ENCODE results near the gene IPO8. TPM values are rescaled to one million over a fixed set of nuclear protein-coding genes. Genes with fewer than 3 reads are reported as not detected.

IPO8 gene
- 14.9 and 21.1 TPM in 2 replicates for total RNA-seq (2014; rRNA removed; shearing (Covaris generic))

GRCh38 chr12:30695199-30696102 lies at the start of gene IPO8:
TSS of gene IPO8 (minus strand) at chr12:30695869. CDS start at chr12:30695647, 222 bp downstream.
- DNase-seq (ENCODE audit: low spot score): peak; percentile 96

- no peak for DNase-seq (ENCODE audit: low spot score)
Measured at GRCh38 chr12:30744321-30744720, 48.7 kb upstream of the IPO8 start.

- no peak for DNase-seq (ENCODE audit: low spot score)
Measured at GRCh38 chr12:30740274-30740673, 44.6 kb upstream of the IPO8 start.

- no peak for DNase-seq (ENCODE audit: low spot score)
Measured at GRCh38 chr12:30739020-30739419, 43.4 kb upstream of the IPO8 start.

- no peak for DNase-seq (ENCODE audit: low spot score)
Measured at GRCh38 chr12:30732954-30733637, 37.4 kb upstream of the IPO8 start.

- DNase-seq (ENCODE audit: low spot score): no peak
Measured at GRCh38 chr12:30730011-30730410, 34.3 kb upstream of the IPO8 start.

GRCh38 chr12:30729547-30729946 lies 33.9 kb upstream of the IPO8 start:
- DNase-seq (ENCODE audit: low spot score): no peak

GRCh38 chr12:30726647-30727046 lies 31.0 kb upstream of the IPO8 start:
- no peak for DNase-seq (ENCODE audit: low spot score)

- DNase-seq (ENCODE audit: low spot score): peak; percentile 31
Measured at GRCh38 chr12:30725739-30726138, 30.1 kb upstream of the IPO8 start.

GRCh38 chr12:30719060-30719459 lies 23.4 kb upstream of the IPO8 start:
- no peak for DNase-seq (ENCODE audit: low spot score)

- DNase-seq (ENCODE audit: low spot score): no peak
Measured at GRCh38 chr12:30707613-30708342, 12.1 kb upstream of the IPO8 start.

GRCh38 chr12:30706476-30706875 lies 10.8 kb upstream of the IPO8 start:
- no peak for DNase-seq (ENCODE audit: low spot score)

GRCh38 chr12:30701056-30701455 lies 5.4 kb upstream of the IPO8 start:
- no peak for DNase-seq (ENCODE audit: low spot score)

GRCh38 chr12:30700216-30700900 lies 4.7 kb upstream of the IPO8 start:
- no peak for DNase-seq (ENCODE audit: low spot score)

GRCh38 chr12:30698346-30698745 lies 2.7 kb upstream of the IPO8 start:
- no peak for DNase-seq (ENCODE audit: low spot score)

GRCh38 chr12:30696943-30697342 lies 1.3 kb upstream of the IPO8 start:
- DNase-seq (ENCODE audit: low spot score): no peak

GRCh38 chr12:30696486-30696885 lies 817 bp upstream of the IPO8 start:
- DNase-seq (ENCODE audit: low spot score): no peak

GRCh38 chr12:30696103-30696408 lies 387 bp upstream of the IPO8 start:
- no peak for DNase-seq (ENCODE audit: low spot score)

- DNase-seq (ENCODE audit: low spot score): peak; percentile 76
Measured at GRCh38 chr12:30694412-30695198, 1.1 kb downstream of the IPO8 start.

- no peak for DNase-seq (ENCODE audit: low spot score)
Measured at GRCh38 chr12:30692470-30692869, 3.2 kb downstream of the IPO8 start.

All from HT-29 (cell line).